Measurements from ENCODE around the gene VASP. TPM values are rescaled to one million over a fixed set of nuclear protein-coding genes. Genes with fewer than 3 reads are reported as not detected.

The VASP gene
- total and polyA plus RNA-seq, 9 of the 15 experiments (the other 6 are each of a cell fraction or from before 2014, with no cell fraction given): 16.7 to 261 (median 112) TPM

- TF ChIP-seq STAG1 (CRISPR knock-in tag; IDR thresholded peaks at IDR 0.05; ENCODE audit: borderline replicate concordance) (no peak), ZNF280A (IDR thresholded peaks at IDR 0.05; ENCODE audit: low read depth, partially characterized antibody) (no peak), THAP12 (CRISPR knock-in tag; IDR thresholded peaks at IDR 0.05) (peak; percentile 91; the same call in 1 of the 2 replicates), E2F5 (CRISPR knock-in tag; IDR thresholded peaks at IDR 0.05) (no peak), STAT5A (IDR thresholded peaks at IDR 0.05; ENCODE audit: borderline replicate concordance, low read length) (no peak), BACH1 (tag; IDR thresholded peaks at IDR 0.05) (no peak), ZKSCAN1 (IDR thresholded peaks at IDR 0.05; ENCODE audit: low read depth, low read length) (no peak; the same call in 1 of the 2 replicates), MLX (CRISPR knock-in tag; conservative IDR thresholded peaks at IDR 0.05) (no peak), BCOR (IDR thresholded peaks at IDR 0.05) (peak; percentile 62; the same call in 1 of the 2 replicates), MTA1 (IDR thresholded peaks at IDR 0.05; ENCODE audit: borderline replicate concordance) (0 out of 2 replicates have a peak, but pooled peaks have one; percentile 20), ZNF583 (CRISPR knock-in tag; IDR thresholded peaks at IDR 0.05) (no peak), KLF13 (tag; IDR thresholded peaks at IDR 0.05; ENCODE audit: borderline replicate concordance, low read depth) (peak; percentile 57; the same call in 1 of the 2 replicates), SPI1 (IDR thresholded peaks at IDR 0.05; ENCODE audit: borderline replicate concordance, low read depth, low read length) (no peak), TAL1 (IDR thresholded peaks at IDR 0.05) (no peak), HOXB6 (CRISPR knock-in tag; IDR thresholded peaks at IDR 0.05; ENCODE audit: borderline replicate concordance) (no peak), CREBBP (IDR thresholded peaks at IDR 0.05; ENCODE audit: low read depth, low read length) (no peak), POLR2A (conservative IDR thresholded peaks at IDR 0.05) (peak; percentile 98), LARP7 (IDR thresholded peaks at IDR 0.05) (no peak), E2F8 (IDR thresholded peaks at IDR 0.05; ENCODE audit: low read depth, partially characterized antibody) (no peak), ZSCAN32 (CRISPR knock-in tag; IDR thresholded peaks at IDR 0.05) (no peak), ZNF586 (CRISPR knock-in tag; conservative IDR thresholded peaks at IDR 0.05) (no peak)
These were observed at the start of gene VASP (continued) for GRCh38 chr19:45506989-45507871.

Data from K562 (cell line).